ENCODE measurements around the gene C10orf53.
A peak's percentile ranks its signal among the peaks of the same experiment; 100 is the strongest.

The C10orf53 gene

GRCh38 chr10:49679480-49679893 lies at the start of gene C10orf53:
C10orf53 (plus strand) TSS chr10:49679651; CDS start chr10:49679698, 47 bp downstream.
- DNase-seq, result peak; percentile 32

DNA sequence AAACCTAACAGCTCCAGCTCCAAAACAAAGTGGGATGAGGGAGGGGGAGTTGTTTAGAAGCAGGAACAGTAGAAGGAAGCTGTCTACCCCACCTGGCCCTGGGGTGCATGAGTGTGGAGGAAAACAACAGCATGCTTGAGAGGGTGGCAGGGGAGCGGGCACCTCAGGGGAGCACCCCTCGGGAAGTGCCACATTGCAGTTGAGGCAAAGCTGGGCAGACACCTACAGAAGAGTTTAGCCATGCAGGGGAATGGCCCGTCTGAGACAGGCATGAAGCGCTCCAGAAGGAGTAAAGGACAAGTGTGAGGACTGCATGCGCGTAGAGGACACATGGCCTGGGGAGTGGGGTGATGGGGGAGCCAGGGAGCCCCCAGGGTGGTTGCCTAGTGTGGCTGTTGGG lies 47.5 kb upstream of the C10orf53 start:
- no peak for DNase-seq

GRCh38 chr10:49632406-49633317 lies 46.8 kb upstream of the C10orf53 start:
- no peak for DNase-seq

- DNase-seq, result no peak
These were observed 46.0 kb upstream of the C10orf53 start for GRCh38 chr10:49633327-49634068.

DNA sequence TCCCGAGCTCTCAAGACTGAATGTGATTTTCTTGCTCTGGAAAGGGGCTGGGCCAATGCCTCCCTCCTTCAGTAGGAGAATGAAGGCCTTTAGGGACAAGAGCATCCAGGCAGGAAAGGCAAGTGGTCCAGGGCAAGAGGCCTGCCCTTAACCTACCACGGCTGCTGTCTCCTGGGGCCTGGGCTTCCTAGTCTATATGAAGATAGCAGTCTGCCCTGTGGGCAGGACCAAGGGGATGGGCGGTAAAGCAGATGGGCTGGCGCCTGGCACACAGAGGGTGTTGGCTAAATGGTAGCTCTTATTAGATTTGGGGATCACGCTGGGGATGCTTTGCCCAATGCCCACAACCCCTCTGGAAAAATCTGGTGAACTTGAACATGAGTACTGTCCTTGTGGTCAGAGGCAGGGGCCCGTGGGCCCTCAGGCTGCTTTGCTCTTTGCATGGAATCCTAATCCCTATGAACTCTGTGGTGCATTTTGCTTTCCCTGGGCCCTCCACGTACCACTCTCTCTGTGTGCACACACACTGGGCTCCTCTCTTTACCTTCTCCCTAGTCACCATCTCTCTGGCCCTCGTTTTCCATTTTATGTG lies 45.3 kb upstream of the C10orf53 start:
- DNase-seq, result no peak

DNA sequence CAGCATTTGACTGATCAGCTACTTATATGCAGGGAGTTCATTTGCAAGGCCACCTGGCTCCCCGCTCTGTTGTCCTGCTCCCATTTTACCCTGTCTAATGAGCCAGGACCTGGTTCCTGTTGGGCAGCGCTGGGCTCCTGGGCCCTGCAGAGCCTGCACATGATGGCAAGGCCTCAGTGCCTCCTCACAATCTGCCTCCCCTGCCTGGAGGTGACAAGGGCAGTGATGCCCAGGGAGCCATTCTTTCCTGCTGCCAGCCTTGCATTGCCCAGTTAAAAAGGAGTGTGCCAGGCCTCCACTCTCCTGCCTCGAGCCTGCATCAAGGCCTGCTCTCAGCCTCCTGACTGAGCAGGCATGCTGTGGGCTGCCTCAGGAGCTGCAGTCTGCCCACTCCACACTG lies 37.1 kb upstream of the C10orf53 start:
- no peak for DNase-seq

DNA sequence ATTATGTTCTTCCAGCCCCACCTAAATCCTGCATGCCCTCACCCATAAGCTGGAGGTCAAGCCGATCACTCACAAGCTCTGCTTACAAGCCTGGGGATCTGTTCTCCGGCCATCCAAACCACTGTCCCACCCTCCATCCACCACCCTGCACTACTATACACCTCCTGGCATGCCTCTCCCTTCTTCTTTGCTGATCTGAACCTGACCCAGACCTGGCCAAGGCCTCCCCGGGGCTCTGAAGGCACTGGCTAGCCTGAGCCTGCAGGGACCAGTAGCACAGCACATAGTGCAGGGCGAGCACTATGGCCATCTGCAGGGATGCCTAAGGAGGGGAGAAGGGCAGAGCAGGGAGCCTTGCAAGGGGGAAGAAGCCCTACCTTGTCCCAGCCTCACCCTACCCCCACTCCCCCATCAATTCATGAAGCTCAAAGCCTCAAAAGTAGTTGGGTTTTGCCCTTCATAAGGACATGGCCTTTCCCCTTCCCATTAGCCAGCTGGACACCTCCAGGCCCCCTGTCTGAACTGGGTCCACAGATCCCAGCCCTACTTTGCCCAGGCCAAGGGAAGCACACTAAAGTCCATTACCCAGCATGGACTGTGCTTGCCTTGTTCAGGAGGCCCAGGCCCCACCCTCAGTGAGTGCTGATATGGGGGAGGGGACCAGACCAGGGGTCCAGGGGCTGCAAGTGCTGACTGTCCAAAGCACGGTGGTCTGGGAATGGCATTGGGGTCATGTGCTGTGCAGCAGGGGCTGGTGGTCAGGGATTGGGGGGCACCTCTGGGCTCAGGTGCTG lies 36.0 kb upstream of the C10orf53 start:
- no peak for DNase-seq

DNA sequence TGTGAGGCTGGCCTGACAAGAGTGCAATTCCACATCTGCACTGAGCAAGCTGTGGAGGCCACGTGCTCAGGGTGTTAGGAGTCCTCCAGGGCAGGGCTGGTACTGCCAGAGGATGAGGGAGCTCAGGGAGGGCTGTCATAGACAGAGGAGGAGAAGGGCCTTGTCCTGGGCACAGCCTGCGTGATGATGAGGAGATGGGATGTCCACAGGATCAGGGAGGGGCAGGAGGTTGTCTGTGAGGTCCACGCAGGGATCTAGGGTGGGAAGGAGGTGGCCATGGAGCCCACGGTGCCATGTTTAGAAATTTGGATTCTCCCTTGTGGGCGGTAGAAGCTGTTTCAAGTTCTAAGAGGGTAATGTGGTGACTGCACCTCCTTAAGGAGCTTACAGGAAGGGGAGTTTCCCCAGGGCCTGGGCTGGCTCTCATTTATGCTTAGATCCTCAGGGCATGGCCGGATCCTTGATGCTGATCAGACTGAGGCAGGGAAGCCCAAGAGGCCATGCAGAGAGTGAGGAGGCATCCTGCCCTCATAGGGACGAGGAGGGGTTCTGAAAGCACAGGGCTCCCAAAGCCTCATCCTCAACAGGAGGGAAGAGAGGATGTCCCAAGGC lies 35.3 kb upstream of the C10orf53 start:
- DNase-seq, result no peak

- DNase-seq, result no peak
These were observed 34.0 kb upstream of the C10orf53 start for GRCh38 chr10:49645417-49645816.

- DNase-seq, result no peak
These were observed 33.3 kb upstream of the C10orf53 start for GRCh38 chr10:49645871-49646870.

- no peak for DNase-seq
These were observed 31.9 kb upstream of the C10orf53 start for GRCh38 chr10:49647554-49647953.

DNA sequence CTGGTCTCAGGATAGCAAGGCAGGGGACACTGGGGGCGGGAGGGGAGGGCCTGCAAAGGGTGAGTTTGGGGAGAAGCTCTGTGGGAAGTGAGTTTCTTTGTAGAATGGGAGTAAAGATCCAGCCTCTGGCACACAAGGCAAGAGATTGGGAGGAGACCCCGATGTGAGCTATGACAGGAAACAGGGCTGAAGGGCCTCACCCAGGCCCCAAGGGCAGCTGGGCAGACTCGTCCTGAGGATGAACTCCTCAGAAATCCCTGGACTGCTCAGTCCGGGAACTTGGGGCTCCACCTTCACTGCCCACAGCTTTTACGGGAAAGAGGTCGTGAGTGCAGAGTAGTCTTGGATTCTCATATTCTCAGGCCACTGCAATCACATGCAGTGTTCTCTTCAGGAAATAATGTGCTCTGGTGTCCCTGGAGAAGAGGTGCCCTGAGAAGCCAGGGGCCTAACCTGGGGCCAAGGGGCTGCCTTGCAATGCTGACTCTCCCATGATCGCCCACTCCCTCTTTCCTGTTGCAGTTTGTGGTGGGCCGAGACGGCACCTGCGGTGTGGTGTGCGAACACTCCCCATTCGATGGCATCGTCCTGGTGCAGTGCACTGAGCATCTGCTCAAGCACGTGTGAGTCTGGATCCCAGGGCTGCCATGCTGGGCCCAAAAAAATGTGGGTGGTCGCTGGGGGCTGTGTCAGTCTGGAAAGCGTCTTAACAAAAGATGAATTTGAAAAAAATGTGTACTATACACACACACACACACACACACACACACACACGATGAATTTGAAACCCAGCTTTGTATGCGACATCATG lies 31.3 kb upstream of the C10orf53 start:
- no peak for DNase-seq

DNA sequence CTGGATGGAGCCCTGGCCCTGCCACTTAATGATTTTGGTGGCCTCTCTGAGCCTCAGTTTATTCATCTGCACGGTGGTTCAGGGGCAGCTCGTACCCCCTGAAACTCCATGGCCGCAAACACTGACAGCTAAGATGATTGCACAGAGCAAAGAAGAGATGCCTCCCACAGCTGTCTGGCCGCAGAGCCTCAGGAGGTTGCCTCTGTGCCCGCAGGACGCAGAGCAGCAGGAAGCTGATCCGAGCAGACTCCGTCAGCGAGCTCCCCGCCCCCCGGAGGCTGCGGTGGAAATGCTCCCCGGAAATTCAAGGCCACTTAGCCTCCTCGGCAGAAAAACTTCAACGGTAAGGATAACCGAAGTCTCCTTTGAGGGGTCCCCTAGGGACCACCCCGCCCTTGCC lies 30.2 kb upstream of the C10orf53 start:
- DNase-seq, result peak; percentile 4

DNA sequence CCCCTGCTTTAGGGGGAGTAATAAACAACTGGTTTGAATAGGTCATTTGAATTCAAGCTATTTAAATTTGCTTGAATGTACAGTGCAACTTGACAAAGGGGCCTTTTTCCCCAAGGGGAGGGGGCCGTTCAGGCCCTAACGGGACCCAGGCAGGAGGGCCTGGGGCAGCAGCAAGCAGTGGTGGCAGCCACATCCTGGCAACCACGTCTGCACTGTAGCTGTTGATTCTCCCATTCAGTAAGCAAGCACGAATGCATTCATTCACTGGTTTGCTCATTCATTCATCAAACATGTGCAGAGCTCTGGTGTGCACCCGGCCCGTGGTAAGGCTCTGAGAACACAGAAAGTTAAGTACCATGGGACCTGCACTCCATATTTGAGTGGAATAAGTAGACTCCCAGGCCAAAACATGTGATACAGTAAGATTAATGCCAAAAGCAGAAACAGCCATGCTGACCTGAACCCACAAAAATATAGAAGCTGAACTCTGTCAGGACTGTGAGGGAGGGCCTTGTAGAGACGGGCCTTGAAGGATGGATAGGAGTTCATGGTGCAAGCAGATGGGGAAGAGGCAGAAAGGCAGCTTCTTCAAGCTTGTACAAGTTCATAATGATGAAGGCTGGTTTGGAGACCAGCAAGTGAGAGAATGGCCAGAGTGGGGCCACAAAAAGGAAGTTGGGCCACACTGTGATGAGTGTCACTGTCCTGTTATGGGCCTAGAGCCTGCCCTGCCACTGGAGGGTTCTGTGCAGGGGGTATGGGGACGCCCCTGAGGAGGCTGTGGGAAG lies 29.3 kb upstream of the C10orf53 start:
- DNase-seq, result no peak

GRCh38 chr10:49650724-49651034 lies 28.8 kb upstream of the C10orf53 start:
- no peak for DNase-seq

DNA sequence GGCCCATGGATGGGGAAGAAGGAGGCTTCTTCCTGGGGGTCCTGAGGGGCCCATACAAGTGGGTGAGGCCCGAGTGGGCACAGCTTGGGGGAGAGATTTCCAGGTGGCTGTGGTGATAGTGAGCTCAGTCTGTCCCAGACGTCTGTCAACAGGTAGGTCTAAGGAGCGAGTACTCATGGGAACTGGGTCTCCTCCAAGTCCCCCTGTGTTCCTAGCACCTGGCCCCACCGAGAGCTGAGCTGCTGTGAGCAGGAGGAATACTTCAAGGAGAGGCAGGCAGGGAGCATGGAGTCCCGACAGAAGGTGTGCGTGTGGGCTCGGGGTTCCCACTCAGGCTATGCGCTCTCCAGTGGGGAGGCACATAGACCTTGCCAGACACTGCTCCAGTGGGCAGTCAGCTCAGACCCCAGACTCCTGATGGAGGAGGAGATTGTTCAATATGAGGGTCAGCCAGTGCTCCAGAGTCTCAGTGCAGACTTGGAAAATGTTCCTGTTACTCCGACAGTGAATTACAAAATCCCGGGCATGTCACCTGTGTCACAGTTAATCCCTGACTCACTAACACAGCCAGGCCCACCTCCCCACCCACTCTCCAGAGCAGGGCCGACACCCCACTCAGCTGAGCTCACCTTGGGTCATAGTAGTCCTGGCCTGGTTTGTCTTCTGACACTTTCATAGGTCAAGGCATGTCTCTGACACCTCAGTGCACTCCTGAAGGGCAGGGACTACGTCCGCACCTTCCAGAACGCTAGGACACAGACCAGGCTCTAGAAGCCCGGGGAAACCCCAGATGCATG lies 28.2 kb upstream of the C10orf53 start:
- no peak for DNase-seq

- no peak for DNase-seq
These were observed 27.5 kb upstream of the C10orf53 start for GRCh38 chr10:49651917-49652316.

- DNase-seq, result no peak
These were observed 26.8 kb upstream of the C10orf53 start for GRCh38 chr10:49652421-49653272.
